Pancreas (tissue), 10 donors: Measurements from ENCODE around the gene IL15. TPM values are rescaled to one million over a fixed set of nuclear protein-coding genes. Genes with fewer than 3 reads are reported as not detected.
"Not testable (repeated sequence)": the region's sequence is repeated elsewhere in the genome, so short reads cannot be mapped to it uniquely, and the experiment has no call there.

Experiments
- ATAC-seq, 4 donors: fragments of 200-7000 bp; cut with Tn5 transposase; one replicate each; pipeline versions ENCODE4 v1.8.0 to v1.9.1; 2020; ENCODE audit warnings: mild to moderate bottlenecking in 4 of 4, moderate library complexity in 4 of 4
- DNase-seq, 6 donors: peaks; one replicate each; pipeline ENCODE4 v3.0.0-alpha.2; 2020
- FAIRE-seq: peaks from 2 replicates; lab custom pipeline; 2012; peaks lifted over from hg19 to GRCh38; lab: Jason Lieb, UNC
- H3K27ac ChIP-seq, 4 donors: fragments of 200-600 bp; sonication (generic); 1 replicate in 3 of 4; 2 replicates in 1 of 4; pipeline versions ENCODE4 v1.5.0 to v1.8.0; 2020
- H3K27me3 ChIP-seq, 4 donors: fragments of 200-600 bp; one replicate each; pipeline ENCODE4 v1.8.0; 2021
- H3K36me3 ChIP-seq, 3 donors: fragments of 200-600 bp; sonication (generic) in 1 of 3; one replicate each; pipeline versions ENCODE4 v1.5.0 to v1.8.0; 2020 to 2021
- H3K4me1 ChIP-seq, 3 donors: fragments of 200-600 bp; one replicate each; pipeline ENCODE4 v1.8.0; 2021
- H3K4me3 ChIP-seq, 4 donors: fragments of 200-600 bp; sonication (generic) in 2 of 4; one replicate each; pipeline versions ENCODE4 v1.5.0 to v1.8.0; 2020 to 2021
- H3K9me3 ChIP-seq, 4 donors: fragments of 200-600 bp; one replicate each; pipeline ENCODE4 v1.8.0; 2021
- WGBS, 2 donors: extraction: QIAGEN DNeasy Blood & Tissue Kit; methylation state at CpG; one replicate each; pipeline ENCODE4 v1.1.7; 2013; 5-methylcytosine and 5-hydroxymethylcytosine counted together
- intact Hi-C, 3 donors: fragments of 100-400 bp; cut with DNase I; formaldehyde crosslinking; loops; one replicate each; pipeline versions ENCODE4 v1.11.1 to v1.14.2; 2022
- polyA plus RNA-seq, 2 donors: library from polyadenylated mRNA; stranded (reverse); fragments of 200-250 nt; gene quantifications; one replicate each; pipeline ENCODE4 v1.2.3, GENCODE V29; 2013
- total RNA-seq, 6 donors: library from RNA; stranded (reverse); fragmentation: NEBNext Ultra II Directional in 4 of 6; extraction: Animal tissue kit (Norgen Biotek cat#: 25700) in 4 of 6; gene quantifications; one replicate each; pipeline versions ENCODE4 v1.2.1 to v1.2.4, GENCODE V29; 2021 to 2023
- TF ChIP-seq, protein P1 (sequence below), 4 donors: fragments of 200-600 bp; sonication (generic) in 3 of 4; IDR thresholded peaks; one replicate each; pipeline versions ENCODE4 v1.5.0 to v1.8.0; 2021; ENCODE audit warnings: antibody characterized with exemption in 4 of 4
- donor health status: healthy with polysubstance abuse.
- donor health status: DM: no; HTN: no; CAD: no; lungs with moderate emphysema.
- donor health status: DM: no; HTN: no; CAD: no.
- donor health status: control.
- donor health status: control.
- donor health status: Bipolar disorder and iron deficiency.
- donor health status: DM: yes; HTN: yes; CAD: no.
- donor health status: DM: no; HTN: no; CAD: no.
- donor health status: DM: no; HTN: no; CAD: no.
- donor health status: DM: yes; HTN: yes; CAD: no.

IL15 gene
- total and polyA plus RNA-seq, 8 donors, result 0.44 to 4.0 (median 2.2) TPM

DNA sequence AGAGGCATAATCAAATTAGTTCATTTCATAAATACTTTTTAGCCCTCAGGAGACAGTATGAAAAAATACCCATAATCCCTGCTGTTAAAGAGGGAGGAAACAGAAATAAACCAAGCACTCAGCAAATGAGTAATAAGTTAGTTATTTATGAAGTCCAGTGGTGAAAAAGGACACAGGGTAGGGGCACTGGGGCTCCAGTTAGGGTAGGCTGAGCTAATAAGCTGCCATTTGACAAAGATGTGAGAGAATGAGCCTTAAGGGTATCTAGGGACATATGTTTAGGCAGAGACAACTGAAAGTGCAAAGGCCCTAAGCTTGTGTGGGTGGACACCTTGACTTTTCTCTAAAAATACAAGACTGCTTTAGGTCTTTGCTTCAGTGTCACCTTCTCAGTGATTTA, 94.4 kb downstream of the IL15 start:
- no peak for ATAC-seq
- intact Hi-C loops, result no loop called here

GRCh38 chr4:141731481-141731880, 95.1 kb downstream of the IL15 start:
- H3K9me3 ChIP-seq, result no peaks in the 10 kb centered on the region
- intact Hi-C loops, result no loop called here
- no peak overlapping the region for H3K27ac ChIP-seq
- no peaks in the 10 kb centered on the region for H3K27me3 ChIP-seq
- WGBS, 2 donors, result 92 to 93% methylated on average over 4 of the region's 4 CpGs
- no peak for FAIRE-seq
- no peak for DNase-seq
- TF ChIP-seq, protein P1, sequence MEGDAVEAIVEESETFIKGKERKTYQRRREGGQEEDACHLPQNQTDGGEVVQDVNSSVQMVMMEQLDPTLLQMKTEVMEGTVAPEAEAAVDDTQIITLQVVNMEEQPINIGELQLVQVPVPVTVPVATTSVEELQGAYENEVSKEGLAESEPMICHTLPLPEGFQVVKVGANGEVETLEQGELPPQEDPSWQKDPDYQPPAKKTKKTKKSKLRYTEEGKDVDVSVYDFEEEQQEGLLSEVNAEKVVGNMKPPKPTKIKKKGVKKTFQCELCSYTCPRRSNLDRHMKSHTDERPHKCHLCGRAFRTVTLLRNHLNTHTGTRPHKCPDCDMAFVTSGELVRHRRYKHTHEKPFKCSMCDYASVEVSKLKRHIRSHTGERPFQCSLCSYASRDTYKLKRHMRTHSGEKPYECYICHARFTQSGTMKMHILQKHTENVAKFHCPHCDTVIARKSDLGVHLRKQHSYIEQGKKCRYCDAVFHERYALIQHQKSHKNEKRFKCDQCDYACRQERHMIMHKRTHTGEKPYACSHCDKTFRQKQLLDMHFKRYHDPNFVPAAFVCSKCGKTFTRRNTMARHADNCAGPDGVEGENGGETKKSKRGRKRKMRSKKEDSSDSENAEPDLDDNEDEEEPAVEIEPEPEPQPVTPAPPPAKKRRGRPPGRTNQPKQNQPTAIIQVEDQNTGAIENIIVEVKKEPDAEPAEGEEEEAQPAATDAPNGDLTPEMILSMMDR (IDR thresholded peaks at IDR 0.05), result no peak
- no peak for ATAC-seq
- no peaks in the 10 kb centered on the region for H3K36me3 ChIP-seq
- H3K4me3 ChIP-seq, result no peak overlapping the region
- no peaks in the 10 kb centered on the region for H3K4me1 ChIP-seq

More for the DNA sequence above, 94.4 kb downstream of the IL15 start:
- TF ChIP-seq, protein P1 (IDR thresholded peaks at IDR 0.05), result no peak
- H3K36me3 ChIP-seq, result no peaks in the 10 kb centered on the region
- no peak for FAIRE-seq
- no peak overlapping the region for H3K27ac ChIP-seq
- no peaks in the 10 kb centered on the region for H3K4me1 ChIP-seq
- no peak for DNase-seq
- no peaks in the 10 kb centered on the region for H3K27me3 ChIP-seq
- no peaks in the 10 kb centered on the region for H3K9me3 ChIP-seq
- H3K4me3 ChIP-seq, result no peak overlapping the region

- FAIRE-seq, result no peak
Observed at GRCh38 chr4:141739636-141740035, 103.3 kb downstream of the IL15 start.

DNA sequence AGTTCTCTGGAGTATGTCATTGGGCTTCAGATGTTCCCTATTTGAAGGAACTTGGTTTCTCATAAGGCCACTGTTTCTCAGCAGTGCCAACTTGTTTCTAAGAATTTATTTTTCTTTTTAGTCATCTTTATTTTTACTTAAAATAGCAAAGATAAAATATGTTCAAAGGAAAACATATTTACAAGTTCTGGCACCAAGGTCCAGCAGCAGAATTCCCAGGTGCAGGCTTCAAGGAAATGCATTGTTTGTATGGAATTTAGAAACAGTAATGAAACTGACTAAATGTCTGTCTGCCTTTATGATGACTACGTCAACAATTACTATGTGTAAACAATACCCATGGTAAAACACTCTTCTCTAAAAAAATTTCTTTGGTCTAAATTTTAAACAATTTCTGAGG, 109.6 kb downstream of the IL15 start:
- FAIRE-seq, result no peak
- WGBS, 2 donors, result 47 to 75% methylated on average over 1 of the region's 1 CpG

More at GRCh38 chr4:141739636-141740035, 103.3 kb downstream of the IL15 start:
- H3K36me3 ChIP-seq, result no peaks in the 10 kb centered on the region
- no peaks in the 10 kb centered on the region for H3K27me3 ChIP-seq
- no peak overlapping the region for H3K4me3 ChIP-seq
- no peaks in the 10 kb centered on the region for H3K9me3 ChIP-seq
- intact Hi-C loops, result no loop called here
- no peak for ATAC-seq
- TF ChIP-seq, protein P1 (IDR thresholded peaks at IDR 0.05), result no peak
- no peaks in the 10 kb centered on the region for H3K4me1 ChIP-seq
- no peak overlapping the region for H3K27ac ChIP-seq
- no peak for DNase-seq

GRCh38 chr4:141751806-141752205, 115.4 kb downstream of the IL15 start:
- H3K27me3 ChIP-seq, DNase-seq, ATAC-seq, H3K9me3 ChIP-seq, H3K27ac ChIP-seq, intact Hi-C loops, H3K36me3 ChIP-seq, FAIRE-seq, H3K4me3 ChIP-seq, H3K4me1 ChIP-seq: not testable (repeated sequence)
- WGBS, 2 donors, result 60 to 73% methylated on average over 3 of the region's 3 CpGs

More for the DNA sequence above, 109.6 kb downstream of the IL15 start:
- Histone ChIP-seq H3K4me3 (no peak overlapping the region), H3K9me3 (no peaks in the 10 kb centered on the region), H3K27ac (no peak overlapping the region), H3K27me3 (no peaks in the 10 kb centered on the region), H3K4me1 (no peaks in the 10 kb centered on the region), H3K36me3 (no peaks in the 10 kb centered on the region)
- TF ChIP-seq, protein P1 (IDR thresholded peaks at IDR 0.05), result no peak
- ATAC-seq, result no peak
- no peak for DNase-seq
- intact Hi-C loops, result no loop called here
